22Rv1 (cell line): ENCODE data around the gene PITPNM3.

ENCODE experiments used
- H3K27ac ChIP-seq: fragments of 450-650 bp; 2 replicates; pipeline ENCODE4 v1.5.1; 2017
- ZFX ChIP-seq: fragments of 450-650 bp; IDR thresholded peaks from 2 replicates; pipeline ENCODE4 v1.6.1; 2017; ENCODE audit warnings: antibody characterized with exemption, borderline replicate concordance
- TF ChIP-seq, protein P1 (sequence below): fragments of 450-650 bp; IDR thresholded peaks from 2 replicates; pipeline ENCODE4 v1.5.1; 2017; ENCODE audit warnings: mild to moderate bottlenecking

The PITPNM3 gene

GRCh38 chr17:6458460-6458950, 97.8 kb downstream of the PITPNM3 start:
- H3K27ac ChIP-seq = no peak overlapping the region
- TF ChIP-seq, protein P1, sequence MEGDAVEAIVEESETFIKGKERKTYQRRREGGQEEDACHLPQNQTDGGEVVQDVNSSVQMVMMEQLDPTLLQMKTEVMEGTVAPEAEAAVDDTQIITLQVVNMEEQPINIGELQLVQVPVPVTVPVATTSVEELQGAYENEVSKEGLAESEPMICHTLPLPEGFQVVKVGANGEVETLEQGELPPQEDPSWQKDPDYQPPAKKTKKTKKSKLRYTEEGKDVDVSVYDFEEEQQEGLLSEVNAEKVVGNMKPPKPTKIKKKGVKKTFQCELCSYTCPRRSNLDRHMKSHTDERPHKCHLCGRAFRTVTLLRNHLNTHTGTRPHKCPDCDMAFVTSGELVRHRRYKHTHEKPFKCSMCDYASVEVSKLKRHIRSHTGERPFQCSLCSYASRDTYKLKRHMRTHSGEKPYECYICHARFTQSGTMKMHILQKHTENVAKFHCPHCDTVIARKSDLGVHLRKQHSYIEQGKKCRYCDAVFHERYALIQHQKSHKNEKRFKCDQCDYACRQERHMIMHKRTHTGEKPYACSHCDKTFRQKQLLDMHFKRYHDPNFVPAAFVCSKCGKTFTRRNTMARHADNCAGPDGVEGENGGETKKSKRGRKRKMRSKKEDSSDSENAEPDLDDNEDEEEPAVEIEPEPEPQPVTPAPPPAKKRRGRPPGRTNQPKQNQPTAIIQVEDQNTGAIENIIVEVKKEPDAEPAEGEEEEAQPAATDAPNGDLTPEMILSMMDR = no peak
- no peak for TF ChIP-seq ZFX

DNA sequence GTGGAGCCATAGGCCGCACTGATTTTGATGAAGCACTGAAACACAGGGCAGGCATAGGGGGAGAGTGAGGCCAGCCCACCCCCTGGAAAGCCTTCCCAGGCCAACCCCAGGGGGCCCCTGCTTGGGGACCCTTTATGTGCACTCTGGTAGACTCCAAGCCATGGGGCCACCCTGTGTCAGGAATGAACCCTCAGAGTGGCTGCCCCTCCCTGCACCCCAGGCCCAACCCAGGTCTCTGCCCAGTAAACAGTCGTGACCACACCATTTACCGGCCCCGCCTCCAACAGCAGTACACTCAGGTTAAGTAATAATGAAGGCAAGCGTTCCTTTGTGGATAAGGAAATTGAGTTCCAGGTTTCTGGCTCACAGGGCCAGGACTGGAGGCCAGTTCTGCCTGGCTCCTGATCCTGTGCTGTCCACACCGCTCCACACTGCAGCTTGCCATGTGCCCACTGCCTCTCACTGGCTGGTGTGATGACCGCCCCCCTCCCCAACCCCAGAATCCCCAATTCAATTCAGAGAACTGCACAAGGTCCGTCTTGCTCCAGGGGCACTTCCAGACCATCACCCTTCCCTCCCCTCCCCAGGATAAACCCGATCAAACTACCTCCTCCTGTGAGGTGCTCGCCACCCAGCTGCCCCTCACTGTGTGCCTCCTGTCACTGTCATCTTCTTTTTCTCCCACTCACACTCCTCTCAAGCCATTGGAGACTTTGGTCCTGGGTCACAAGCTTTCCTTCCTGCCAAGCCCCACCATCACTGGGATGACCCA, 98.5 kb downstream of the PITPNM3 start:
- no peak for TF ChIP-seq ZFX
- TF ChIP-seq, protein P1 = no peak
- H3K27ac ChIP-seq = no peak overlapping the region

GRCh38 chr17:6456914-6457687, 99.3 kb downstream of the PITPNM3 start:
- no peak for TF ChIP-seq ZFX
- TF ChIP-seq, protein P1 = no peak
- H3K27ac ChIP-seq = no peak overlapping the region

- H3K27ac ChIP-seq = no peak overlapping the region
- TF ChIP-seq, protein P1 = no peak
- TF ChIP-seq ZFX = no peak
Measured at GRCh38 chr17:6456321-6456720, 100.0 kb downstream of the PITPNM3 start.

GRCh38 chr17:6455321-6455705, 101.0 kb downstream of the PITPNM3 start:
- TF ChIP-seq, protein P1 = no peak
- TF ChIP-seq ZFX = no peak
- no peak overlapping the region for H3K27ac ChIP-seq

GRCh38 chr17:6454495-6455320, 101.6 kb downstream of the PITPNM3 start:
- no peak overlapping the region for H3K27ac ChIP-seq
- TF ChIP-seq, protein P1 = no peak
- TF ChIP-seq ZFX = no peak
